ENCODE results near the gene FSTL4.

Gene FSTL4

DNA sequence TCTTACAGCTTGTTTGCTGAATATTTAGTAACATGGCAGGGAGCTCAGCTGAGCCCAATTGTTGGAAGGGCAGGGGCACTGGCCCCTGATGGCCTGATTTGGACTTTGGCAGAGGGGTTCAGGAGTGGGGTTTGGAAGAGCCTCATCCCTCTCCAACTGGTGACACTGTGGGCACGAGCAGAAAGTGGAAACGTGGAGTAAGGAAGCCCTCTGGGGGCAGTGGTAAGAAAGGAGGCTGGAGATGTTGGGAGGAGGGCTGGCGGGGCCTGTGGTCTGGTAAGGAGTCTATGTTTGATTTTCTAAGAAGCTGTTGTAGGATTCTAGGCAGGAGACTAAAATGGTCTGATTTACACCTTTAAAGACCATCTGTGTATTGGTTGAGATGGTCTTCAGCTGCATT, 351.6 kb downstream of the FSTL4 start:
- no peak for DNase-seq (ENCODE audit: low read depth)

DNA sequence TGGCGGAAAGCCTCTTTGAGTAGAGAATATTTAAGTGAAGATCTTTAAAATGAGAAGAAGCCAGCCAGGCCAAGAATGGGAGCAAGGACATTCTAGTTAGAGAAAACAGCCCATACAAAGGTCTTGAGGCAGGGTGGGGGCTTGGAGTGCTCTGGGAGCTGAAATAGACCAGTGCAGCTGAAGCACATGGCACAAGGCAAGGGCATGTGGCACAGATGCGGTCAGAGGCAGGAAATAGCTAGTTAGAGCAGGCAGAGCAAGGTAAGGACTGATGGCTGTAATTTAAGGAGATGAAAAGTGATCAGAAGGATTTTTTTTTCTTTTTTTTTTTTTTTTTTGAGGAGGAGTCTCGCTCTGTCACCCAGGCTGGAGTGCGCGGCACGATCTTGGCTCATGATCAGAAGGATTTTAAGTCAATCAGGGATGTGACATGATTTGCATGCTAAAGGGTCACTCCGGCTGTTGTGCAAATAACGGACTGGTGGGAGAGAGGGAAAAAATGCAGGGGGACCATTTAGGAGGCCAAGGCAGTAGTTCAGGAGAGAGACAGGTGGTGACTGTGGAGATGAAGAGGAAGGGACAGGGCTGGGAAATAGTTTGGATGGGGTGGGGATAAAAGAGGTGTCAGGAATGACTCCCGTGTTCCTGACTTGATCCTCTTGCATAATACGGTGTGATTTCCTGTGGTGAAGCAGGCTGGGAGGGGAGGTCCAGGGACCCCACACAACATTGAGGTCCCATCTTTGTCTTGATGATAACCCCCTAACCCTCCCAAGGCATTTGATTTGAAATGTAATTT, 352.9 kb downstream of the FSTL4 start:
- DNase-seq (ENCODE audit: low read depth), result no peak

DNA sequence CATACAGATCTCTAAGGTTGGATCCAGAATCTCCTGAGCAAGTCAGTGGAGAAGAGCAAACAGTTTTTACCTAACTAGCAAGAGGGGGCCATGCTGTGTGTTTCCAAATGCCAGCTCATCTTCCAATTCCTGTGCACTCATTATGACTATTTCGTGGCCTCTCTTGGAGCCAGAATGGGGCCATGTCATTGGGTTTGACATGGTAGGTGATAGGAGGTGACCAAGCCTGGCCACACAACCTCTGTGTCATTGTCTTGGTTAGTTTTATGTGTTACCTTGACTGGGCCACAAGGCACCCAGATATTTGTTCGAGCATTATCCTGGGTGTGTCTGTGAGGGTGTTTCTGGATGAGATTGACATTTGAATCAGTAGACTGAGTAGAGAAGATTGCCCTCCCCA, 354.4 kb downstream of the FSTL4 start:
- no peak for DNase-seq (ENCODE audit: low read depth)

DNA sequence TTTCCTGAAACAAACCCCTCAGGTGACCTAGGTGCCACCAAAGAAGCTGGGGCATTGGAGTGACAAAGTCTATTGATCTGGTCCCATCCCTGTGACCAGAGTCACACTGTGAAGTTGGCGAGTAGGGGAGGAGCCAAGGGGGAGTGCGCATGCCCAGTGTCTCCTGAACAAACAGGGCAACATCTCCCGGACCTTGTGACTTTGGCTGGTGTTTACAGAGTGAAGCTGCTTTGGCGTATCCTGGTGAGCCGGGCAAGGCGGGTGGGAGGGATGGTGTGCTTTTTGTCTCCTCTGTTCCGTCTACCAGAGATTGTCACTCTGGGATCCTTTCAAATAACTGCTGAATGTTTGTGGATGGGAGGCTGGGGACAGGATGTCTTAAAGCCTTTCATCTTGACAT, 356.1 kb downstream of the FSTL4 start:
- no peak for DNase-seq (ENCODE audit: low read depth)

DNA sequence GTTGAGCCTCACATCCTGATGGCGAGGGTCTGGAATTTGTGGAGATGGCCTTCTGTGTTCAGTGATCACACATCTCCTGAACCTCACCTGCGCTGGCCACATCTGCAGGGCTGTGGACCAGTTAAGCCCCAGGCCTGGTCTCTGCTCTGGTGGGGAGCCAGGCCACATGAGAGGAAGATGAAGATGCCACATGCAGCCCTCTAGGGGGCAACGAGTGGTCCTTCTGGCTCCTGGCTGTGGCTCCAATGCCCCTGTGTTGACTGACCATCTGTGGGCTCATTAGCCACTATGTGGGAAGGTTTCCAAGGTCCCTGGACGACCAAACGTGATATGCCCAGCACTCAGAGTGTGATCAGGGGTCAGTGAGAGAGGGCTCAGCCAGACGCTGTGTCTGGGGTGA, 357.5 kb downstream of the FSTL4 start:
- DNase-seq (ENCODE audit: low read depth), result no peak

DNA sequence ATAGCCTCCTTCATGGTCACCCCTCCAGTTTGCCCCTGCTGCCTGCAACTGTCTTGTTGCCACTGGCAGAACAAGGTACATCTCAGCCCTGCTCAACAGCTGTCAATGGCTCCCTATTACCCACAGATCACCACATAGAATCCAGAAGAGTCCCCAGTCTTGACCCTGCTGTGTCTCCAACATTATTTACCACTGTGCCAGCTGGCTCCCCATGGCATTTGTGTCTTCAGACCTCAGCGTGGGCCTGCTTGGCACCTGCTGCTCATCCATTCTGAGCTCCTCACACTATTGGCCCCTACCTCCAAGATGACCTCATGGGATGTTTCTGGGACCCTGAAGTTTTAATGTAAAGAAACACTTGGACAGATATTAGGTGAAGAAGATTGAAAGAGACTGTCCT, 358.7 kb downstream of the FSTL4 start:
- no peak for DNase-seq (ENCODE audit: low read depth)

DNA sequence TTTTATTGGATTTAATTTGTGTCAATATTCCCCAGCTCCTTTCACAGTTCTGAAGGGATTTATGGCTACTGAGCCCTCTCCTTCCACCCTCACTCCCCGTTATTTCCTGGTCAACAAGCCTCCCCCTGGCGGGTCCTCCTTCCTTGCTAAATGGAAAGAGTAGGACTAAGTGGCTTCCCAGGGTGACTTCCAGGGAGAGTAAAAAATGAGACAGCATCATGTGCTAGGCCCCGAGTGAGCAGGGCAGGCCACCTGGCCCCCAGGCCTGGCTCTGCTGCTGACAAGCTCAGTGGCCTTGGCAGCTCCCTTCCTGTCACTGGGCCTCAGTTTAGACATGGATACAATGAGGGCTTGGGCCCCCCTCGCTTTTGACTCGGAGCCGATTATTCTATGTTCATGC, 359.3 kb downstream of the FSTL4 start:
- DNase-seq (ENCODE audit: low read depth), result no peak

DNA sequence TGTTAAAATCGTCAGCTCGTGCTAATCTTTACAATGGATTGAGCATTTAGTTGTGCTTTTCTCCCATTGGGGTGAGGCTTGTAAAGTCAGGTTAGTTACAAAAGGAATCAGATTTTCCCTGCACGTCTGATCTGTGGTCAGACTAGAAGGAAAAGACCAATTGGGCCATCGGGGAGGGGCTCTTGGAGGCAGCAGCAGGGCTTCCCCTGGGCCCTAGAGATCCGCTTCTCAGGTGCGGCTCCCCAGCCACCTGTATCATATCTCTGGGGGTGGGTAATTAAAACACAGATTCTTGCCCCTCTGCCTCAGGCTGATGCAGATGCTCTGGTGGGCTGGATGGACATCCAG, 360.2 kb downstream of the FSTL4 start:
- no peak for DNase-seq (ENCODE audit: low read depth)

DNA sequence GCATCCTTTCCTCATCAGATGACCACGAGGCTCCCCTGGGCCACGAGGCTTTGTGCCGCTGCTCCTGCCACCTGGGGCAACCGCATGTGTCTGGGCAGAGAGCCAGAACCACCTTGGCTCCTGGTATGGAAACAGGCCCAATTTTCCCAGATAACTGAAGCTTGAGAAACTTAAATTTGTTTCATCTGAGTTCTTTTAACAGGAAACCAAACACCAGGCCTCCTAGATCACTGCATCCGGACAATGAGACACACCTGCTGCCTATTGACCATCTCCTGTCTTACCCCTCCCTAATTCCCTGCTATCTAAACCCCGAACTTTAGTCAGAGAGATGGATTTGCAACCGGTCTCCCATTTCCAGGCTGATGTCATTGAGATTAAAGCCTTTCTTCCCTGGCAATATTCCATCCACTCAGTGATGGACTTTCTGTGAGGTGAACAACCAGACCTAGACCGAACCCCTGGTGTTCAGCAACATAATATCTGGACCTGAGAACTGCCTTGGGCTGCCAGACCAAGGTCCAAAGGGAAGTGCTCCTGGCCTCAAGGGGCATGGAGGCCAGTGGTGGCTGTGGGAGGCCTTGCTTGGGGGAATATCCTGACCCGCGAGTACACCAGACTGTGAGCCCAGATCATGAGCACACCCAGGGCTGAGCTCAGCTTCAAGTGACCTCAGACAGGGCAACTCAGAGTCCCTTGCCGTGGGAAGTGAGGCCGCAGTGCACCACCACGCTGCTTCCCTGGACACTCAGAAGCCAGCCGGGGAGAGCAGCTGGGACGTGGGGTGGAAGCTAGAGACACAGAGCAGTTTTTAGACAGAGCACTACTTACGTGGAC, 360.8 kb downstream of the FSTL4 start:
- no peak for DNase-seq (ENCODE audit: low read depth)

DNA sequence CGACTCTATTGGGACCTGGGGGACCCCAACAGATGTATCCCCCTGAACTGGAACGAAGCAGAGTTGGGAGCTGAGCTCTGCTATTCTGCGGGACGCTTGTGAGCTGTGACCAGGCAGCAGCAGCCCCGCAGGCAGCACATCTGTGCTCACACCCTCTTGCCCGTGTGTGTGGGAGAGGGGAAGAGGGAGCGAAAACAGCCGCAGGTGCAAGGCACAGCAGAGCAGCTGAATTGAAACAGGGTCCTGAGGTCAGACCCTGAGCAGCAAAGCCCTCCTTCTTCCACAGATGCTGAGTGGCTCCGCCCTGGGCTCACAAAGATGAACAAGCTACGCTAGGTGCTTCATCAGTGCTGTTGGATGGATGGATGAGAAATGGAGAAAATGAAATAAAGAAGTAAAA, 361.8 kb downstream of the FSTL4 start:
- no peak for DNase-seq (ENCODE audit: low read depth)

DNA sequence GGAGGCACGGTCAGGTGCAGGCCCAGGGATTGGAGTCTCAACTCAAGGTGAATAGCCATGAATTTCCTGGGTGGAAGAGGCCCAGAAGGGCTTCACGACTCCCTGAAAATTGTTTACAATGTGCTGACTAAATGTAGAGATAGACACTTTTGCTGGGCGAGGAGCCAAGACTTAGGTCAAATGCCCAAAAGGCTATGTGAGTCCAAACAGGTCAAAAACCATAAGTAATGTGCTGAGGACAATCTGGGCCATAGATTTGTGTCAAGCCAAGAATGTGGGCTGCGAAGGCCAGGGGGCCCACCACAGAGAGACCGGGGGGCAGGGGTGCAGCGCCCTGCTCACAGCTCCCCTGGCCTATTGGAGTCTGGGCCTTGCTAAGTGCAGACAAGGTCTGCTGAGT, 362.7 kb downstream of the FSTL4 start:
- DNase-seq (ENCODE audit: low read depth), result no peak

DNA sequence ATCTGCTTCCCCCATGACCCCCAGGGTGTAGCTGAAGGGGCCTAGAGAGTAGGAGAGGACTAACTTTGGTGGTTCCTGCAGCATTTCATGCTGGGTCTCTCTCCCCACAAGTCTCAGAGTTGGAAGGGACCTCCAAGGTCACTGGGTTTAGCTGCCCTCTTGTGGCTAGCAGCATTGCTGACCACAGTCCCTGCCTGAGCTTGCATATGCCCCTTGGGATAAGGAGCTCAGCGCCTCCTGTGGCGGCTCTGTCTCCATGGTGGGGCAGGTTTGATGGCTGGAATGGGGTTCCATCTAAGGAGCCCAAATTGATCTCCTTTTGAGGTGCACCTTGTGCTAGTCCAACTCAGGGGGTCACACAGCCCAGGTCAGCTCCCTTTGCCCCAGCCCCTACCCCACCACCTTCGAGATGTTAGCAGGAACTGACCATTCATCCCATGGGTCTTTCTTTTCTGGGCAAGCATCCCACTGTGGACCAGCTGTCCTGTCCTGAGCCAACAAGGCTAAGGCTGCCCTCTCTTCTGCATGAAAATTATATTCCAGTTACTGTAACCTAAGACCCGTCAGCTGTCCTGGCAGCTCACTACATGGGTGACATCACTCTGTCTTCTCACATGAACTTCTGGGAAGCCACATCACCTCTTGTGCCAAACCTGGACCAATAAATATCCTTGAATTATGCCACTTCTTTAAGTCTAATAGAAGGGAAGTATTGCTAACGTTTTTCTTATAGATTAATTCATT, 364.3 kb downstream of the FSTL4 start:
- DNase-seq (ENCODE audit: low read depth), result no peak

DNA sequence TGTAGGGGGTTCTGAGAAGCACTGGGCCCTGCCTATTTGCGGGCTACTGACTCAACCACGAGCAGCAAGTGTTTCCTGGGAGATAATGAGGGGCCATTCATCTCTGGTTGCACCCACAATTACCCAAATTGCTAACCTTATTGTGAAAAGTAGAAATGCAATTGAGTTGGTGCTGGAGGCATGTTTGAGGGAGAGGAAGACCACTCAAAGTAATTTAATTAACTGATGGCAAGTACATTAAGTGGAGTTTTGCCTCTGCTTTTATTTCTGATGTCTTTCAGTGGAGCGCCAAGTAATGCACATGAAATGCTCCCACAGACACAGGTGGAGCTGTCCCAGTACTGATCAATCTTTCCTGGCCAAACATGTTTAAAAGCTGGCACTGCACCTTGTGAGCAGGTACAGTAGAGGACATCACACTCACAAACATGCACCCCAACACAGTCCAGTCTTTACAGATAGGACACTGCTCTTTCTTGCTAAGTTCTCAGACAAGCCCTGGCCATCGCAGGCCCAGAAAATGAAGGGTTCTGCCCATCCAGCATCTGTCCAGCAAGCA, 365.1 kb downstream of the FSTL4 start:
- DNase-seq (ENCODE audit: low read depth), result no peak

DNA sequence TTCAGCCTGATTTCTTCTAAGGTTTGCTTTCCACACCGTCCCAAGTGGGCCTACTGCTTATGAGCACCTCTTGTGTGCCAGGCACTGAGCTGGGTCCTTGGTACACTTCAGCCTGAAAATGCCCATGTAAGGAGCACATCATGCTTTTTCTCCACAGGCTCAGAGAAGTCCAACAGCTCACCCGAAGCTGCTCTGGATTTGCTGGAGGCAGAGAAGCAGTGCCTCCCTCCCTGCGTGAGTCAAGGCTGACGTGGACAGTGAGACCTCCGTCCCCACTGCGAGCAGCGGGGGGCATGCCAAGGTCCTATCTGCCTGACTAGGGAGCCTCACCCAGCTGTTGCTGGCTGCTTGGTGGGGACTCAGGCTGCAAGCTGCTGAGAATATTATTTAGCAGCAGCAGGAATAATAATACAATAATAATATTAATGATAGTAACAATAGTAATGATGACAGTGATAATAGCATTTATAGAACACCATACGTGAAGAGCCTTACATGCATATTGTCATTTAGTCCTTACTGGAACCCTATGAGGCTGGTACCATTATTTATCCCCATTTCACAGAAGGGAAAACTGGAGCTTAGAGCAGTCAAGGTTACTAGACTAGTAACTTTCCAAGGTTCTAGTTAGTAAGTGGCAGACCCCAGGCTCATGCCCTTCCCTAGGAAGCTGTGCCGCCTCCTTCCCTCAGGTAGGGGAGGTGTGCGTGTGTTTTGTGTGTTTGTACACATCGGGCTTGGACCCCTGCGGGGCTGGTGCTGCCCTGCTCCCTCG, 365.8 kb downstream of the FSTL4 start:
- no peak for DNase-seq (ENCODE audit: low read depth)

DNA sequence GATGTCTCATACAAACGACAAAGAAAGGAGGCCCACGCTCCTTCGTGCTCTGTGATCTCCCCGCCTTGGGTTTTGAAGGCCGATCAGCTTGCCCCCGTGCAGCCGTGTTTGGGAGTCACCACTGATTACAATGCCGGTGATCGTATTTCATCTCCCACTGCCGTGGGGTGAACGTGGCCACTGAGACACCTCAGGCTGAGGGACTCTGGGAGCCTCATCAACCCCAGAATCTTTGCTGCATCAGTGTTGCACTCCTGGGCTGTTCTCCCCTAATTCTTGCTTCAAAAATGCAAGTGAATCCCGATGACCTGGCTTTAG, 366.3 kb downstream of the FSTL4 start:
- no peak for DNase-seq (ENCODE audit: low read depth)

DNA sequence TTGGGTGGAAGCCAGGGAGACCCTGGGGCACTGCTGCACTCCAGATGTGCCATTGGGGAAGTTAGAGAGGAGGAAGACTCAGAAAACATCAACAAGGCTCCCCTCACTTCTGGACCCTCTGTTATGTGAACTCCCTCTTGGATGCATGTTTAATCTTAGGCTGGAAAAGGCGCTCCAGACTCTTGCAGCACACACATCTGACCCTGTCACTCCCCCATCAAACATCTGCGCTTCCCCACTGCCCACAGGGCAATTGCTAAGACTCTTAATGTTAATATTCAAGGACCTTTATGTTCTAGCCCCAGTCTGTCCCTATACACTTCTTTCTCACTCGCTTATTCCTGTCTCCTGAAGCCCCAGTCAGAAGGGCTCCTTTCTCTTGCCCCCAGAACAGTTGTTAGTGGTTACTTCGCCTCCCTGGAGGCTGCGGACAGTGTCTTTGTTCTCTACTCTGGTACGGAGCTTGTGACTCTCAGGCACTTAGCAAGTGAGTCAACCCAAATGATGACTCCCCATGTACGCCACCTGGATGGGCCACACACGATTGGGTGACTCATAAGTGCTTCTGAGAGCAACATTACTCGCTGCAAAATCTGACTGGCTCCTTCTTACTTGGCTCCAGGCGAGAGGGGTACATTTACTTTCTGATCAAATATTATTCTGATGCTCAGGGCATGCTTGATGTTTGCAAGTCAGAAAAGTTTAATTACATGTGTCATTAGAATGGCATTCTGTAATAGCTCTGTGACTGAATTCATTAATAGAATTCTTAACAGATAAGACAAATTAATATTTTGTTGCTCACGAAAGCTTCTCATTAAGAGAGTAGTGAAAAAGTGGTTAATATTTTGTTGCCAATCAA, 366.9 kb downstream of the FSTL4 start:
- DNase-seq (ENCODE audit: low read depth), result no peak

DNA sequence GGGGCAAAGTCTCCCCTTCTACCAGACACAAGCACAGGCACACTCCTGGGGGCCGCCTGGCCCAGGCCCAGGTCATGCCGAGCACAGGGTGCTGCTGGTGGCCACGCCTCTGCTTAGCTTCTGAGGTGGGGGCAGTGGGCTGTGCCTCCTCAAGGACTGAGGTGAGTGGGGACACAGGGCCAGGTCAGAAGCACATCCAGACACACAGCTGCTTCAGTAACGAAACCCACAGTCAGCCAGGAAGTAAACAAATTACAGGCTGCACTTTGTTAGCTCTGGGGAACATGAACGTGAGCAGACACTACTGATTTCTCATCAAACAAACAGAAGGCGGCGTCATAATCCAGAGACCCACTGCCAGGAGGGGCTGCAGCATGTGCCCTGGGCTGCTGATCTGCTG, 368.1 kb downstream of the FSTL4 start:
- no peak for DNase-seq (ENCODE audit: low read depth)

DNA sequence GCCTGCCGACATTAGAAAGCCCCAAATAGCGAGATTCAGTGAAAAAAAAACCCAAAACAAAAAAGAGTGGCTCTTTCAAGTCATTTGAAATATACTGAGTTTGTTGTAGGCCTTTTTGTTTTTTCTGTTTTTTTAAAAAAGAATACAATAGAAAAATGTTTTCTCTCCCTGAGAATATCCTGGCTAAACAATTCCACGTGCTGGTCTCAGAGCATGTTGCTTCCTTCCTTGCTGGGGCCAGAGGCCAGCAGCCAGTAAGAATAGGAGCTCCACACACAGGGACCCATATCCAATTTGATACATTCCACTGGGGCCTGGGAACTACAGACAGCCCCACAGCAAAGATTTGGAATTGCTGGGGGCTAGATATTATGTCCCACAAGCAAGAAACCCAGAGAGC, 369.1 kb downstream of the FSTL4 start:
- no peak for DNase-seq (ENCODE audit: low read depth)

DNA sequence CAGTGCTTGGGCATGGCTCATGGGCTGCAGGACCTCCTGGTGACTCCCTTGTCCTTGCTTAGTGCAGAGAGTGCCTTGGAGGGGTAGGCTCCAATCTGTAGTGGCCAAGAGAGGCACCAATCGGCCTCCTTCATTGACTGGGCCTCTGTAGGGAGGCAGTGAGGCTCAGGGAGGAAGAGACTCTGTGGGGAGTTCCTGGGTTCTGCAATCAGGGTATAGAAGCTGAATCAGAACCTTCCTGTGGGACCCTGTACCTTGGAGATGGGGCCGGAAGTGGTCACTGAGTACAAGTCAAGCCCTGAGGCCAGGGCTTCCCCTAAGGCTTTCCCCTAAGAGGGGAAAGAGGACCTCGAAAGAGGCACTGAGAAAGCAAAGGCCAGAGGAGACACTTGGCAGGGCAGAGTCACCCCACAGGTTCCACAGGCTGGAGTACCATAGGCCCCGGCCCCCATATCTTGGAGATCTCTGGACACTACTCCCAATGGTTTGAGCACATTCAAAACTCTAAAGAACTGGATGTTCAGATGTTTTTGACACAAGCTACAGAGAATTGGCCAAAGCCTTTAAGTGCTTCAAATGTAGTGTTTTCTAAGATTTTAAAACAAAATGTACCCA, 370.0 kb downstream of the FSTL4 start:
- no peak for DNase-seq (ENCODE audit: low read depth)

All from stimulated activated CD8-positive, alpha-beta memory T cell treated with anti-CD3 and anti-CD28 coated beads, Interleukin-12 subunit alpha, Interleukin-12 subunit beta, amount 100 ng/mL, for 4 hours (primary cell).